T-helper 2 cell treated with Interferon-gamma antibody and Interleukin-4, amounts not matched to agents 100 ng/mL and 5 ng/mL, for 36 hours (primary cell): ENCODE results near the gene NBDY. TPM values are rescaled to one million over a fixed set of nuclear protein-coding genes. Genes with fewer than 3 reads are reported as not detected.

Experiments
- intact Hi-C: fragments of 100-400 bp; cut with micrococcal nuclease; formaldehyde crosslinking; loops from one replicate; pipeline ENCODE4 v1.15.1; 2023
- total RNA-seq: library from RNA; stranded (reverse); gene quantifications from 2 replicates; pipeline ENCODE4 v1.2.3, GENCODE V29; 2022

NBDY gene
- total RNA-seq, 1 donor from 2014 or later = 39.9 TPM

- intact Hi-C loops = no loop called here
These were observed 56.4 kb downstream of the NBDY start for GRCh38 chrX:56785442-56785841.

GRCh38 chrX:56786889-56787733 is 58.1 kb downstream of the NBDY start:
- intact Hi-C loops = no loop called here

GRCh38 chrX:56787734-56788152 is 58.7 kb downstream of the NBDY start:
- intact Hi-C loops = no loop called here

GRCh38 chrX:56788229-56788628 is 59.2 kb downstream of the NBDY start:
- intact Hi-C loops = no loop called here

- intact Hi-C loops = no loop called here
These were observed 59.7 kb downstream of the NBDY start for GRCh38 chrX:56788717-56789122.

- intact Hi-C loops = no loop called here
These were observed 60.6 kb downstream of the NBDY start for GRCh38 chrX:56789518-56790070.

GRCh38 chrX:56790778-56791177 is 61.7 kb downstream of the NBDY start:
- intact Hi-C loops = no loop called here

GRCh38 chrX:56791456-56791855 is 62.4 kb downstream of the NBDY start:
- intact Hi-C loops = no loop called here

GRCh38 chrX:56792270-56793111 is 63.4 kb downstream of the NBDY start:
- intact Hi-C loops = no loop called here

GRCh38 chrX:56793112-56793430 is 64.0 kb downstream of the NBDY start:
- intact Hi-C loops = no loop called here

GRCh38 chrX:56793521-56794320 is 64.7 kb downstream of the NBDY start:
- intact Hi-C loops = no loop called here

GRCh38 chrX:56794404-56795230 is 65.6 kb downstream of the NBDY start:
- intact Hi-C loops = no loop called here

GRCh38 chrX:56795309-56795868 is 66.3 kb downstream of the NBDY start:
- intact Hi-C loops = no loop called here

GRCh38 chrX:56796641-56797395 is 67.8 kb downstream of the NBDY start:
- intact Hi-C loops = no loop called here

GRCh38 chrX:56797574-56798338 is 68.7 kb downstream of the NBDY start:
- intact Hi-C loops = no loop called here

- intact Hi-C loops = no loop called here
These were observed 69.3 kb downstream of the NBDY start for GRCh38 chrX:56798339-56798711.

GRCh38 chrX:56798866-56799758 is 70.1 kb downstream of the NBDY start:
- intact Hi-C loops = no loop called here

GRCh38 chrX:56800307-56800706 is 71.3 kb downstream of the NBDY start:
- intact Hi-C loops = no loop called here
